Skeletal muscle satellite cell (primary cell): ENCODE data around the gene ZNF700. TPM values are rescaled to one million over a fixed set of nuclear protein-coding genes. Genes with fewer than 3 reads are reported as not detected.

ENCODE experiments used
- small RNA-seq: library from RNA; depleted of rRNA; stranded (forward); fragments of <200 nt; gene quantifications from one replicate; pipeline ENCODE3, GENCODE V24; 2012

The ZNF700 gene

Small RNA genes within 50 kb of the gene (small RNA-seq; reads per million reads assigned to genes)
- gene RNA5SP464 = not detected
